ENCODE measurements around the gene SEMA4C. TPM values are rescaled to one million over a fixed set of nuclear protein-coding genes. Genes with fewer than 3 reads are reported as not detected.

The SEMA4C gene
- total and polyA plus RNA-seq, 9 of the 15 experiments (the other 6 are each of a cell fraction or from before 2014, with no cell fraction given) = 0.32 to 59.7 (median 23.9) TPM

- TF ChIP-seq BCLAF1 (IDR thresholded peaks at IDR 0.05; ENCODE audit: borderline replicate concordance in 1 of 2, control insufficient read depth in 1 of 2, low read depth in 2 of 2, low read length in 1 of 2) = no peak
- TF ChIP-seq ETV6 (IDR thresholded peaks at IDR 0.05; ENCODE audit: borderline replicate concordance in 1 of 2, low read depth in 2 of 2, low read length in 1 of 2) = no peak
- no peak for TF ChIP-seq ETV6 (CRISPR knock-in tag; IDR thresholded peaks at IDR 0.05; ENCODE audit: borderline replicate concordance)
- TF ChIP-seq CBFA2T3 (IDR thresholded peaks at IDR 0.05) = no peak
- no peak for TF ChIP-seq THRA (IDR thresholded peaks at IDR 0.05)
- TF ChIP-seq STAT6 (CRISPR knock-in tag; IDR thresholded peaks at IDR 0.05) = no peak
- TF ChIP-seq KLF1 (tag; IDR thresholded peaks at IDR 0.05) = no peak
- TF ChIP-seq PCBP2 (IDR thresholded peaks at IDR 0.05; ENCODE audit: low read depth, low read length, poor library complexity, severe bottlenecking) = no peak
- no peak for TF ChIP-seq TARDBP (IDR thresholded peaks at IDR 0.05)
- peak; percentile 74 for TF ChIP-seq RBFOX2 (IDR thresholded peaks at IDR 0.05; ENCODE audit: low read depth, low read length)
- no peak for TF ChIP-seq ZNF24 (IDR thresholded peaks at IDR 0.05)
- TF ChIP-seq CBX8 (IDR thresholded peaks at IDR 0.05; ENCODE audit: borderline replicate concordance, extremely low read depth, low read depth, low read length, poor library complexity, severe bottlenecking) = no peak
- peak; percentile 69 for TF ChIP-seq RB1 (IDR thresholded peaks at IDR 0.05; ENCODE audit: low read depth)
- TF ChIP-seq SMARCC2 (IDR thresholded peaks at IDR 0.05; ENCODE audit: low read depth) = no peak; the same call in 1 of the 2 replicates
- TF ChIP-seq MEF2A (IDR thresholded peaks at IDR 0.05; ENCODE audit: control insufficient read depth, low read depth, low read length) = no peak
- no peak for TF ChIP-seq POU5F1 (IDR thresholded peaks at IDR 0.05; ENCODE audit: borderline replicate concordance, low read depth, low read length, partially characterized antibody)
- peak; percentile 58; the same call in 1 of the 2 replicates for TF ChIP-seq CREB1 (IDR thresholded peaks at IDR 0.05)
- TF ChIP-seq CREB1 (CRISPR knock-in tag; IDR thresholded peaks at IDR 0.05) = peak; percentile 57
- TF ChIP-seq PRPF4 (IDR thresholded peaks at IDR 0.05; ENCODE audit: insufficient read depth, low read depth, low read length, poor library complexity, severe bottlenecking) = no peak
- TF ChIP-seq ELF4 (CRISPR knock-in tag; IDR thresholded peaks at IDR 0.05) = no peak
- no peak for TF ChIP-seq HNRNPH1 (optimal IDR thresholded peaks at IDR 0.05; ENCODE audit: low read depth, low read length)
Measured at GRCh38 chr2:96869822-96870625, at the start of gene SEMA4C (continued).
